ENCODE results near the gene LMNTD1. TPM values are rescaled to one million over a fixed set of nuclear protein-coding genes. Genes with fewer than 3 reads are reported as not detected.

LMNTD1 gene
- total RNA-seq, 1 donor from 2014 or later: not detected

- Histone ChIP-seq H3K4me2 (ENCODE audit: low read length) (no peak overlapping the region), H3K9me3 (ENCODE audit: insufficient read depth, low read depth, low read length) (no peaks in the 10 kb centered on the region), H4K20me1 (ENCODE audit: insufficient read depth, low read length) (no peaks in the 10 kb centered on the region), H3K27ac (ENCODE audit: low read depth, low read length) (no peak overlapping the region), H3K4me1 (ENCODE audit: insufficient read depth, low read length) (peaks cover 4% of the 10 kb centered on the region), H3K4me3 (ENCODE audit: insufficient read depth, low read depth, low read length) (no peak overlapping the region), H2AFZ (ENCODE audit: low read depth, low read length) (no peak overlapping the region), H3K79me2 (ENCODE audit: insufficient read depth, low read length) (no peaks in the 10 kb centered on the region), H3K27me3 (ENCODE audit: insufficient read depth, low read length) (no peaks in the 10 kb centered on the region), H3K9ac (ENCODE audit: low read length) (no peak overlapping the region), H3K36me3 (ENCODE audit: insufficient read depth, low read length) (no peaks in the 10 kb centered on the region)
- Mint-ChIP-seq H3K27me3 (ENCODE audit: low read depth, unreplicated experiment) (no peaks in the 10 kb centered on the region), H3K4me1 (ENCODE audit: low read depth, unreplicated experiment) (peaks cover 13% of the 10 kb centered on the region), H3K4me3 (ENCODE audit: unreplicated experiment) (no peak overlapping the region), H3K36me3 (ENCODE audit: low read depth, unreplicated experiment) (no peaks in the 10 kb centered on the region), H3K9me3 (ENCODE audit: unreplicated experiment) (no peaks in the 10 kb centered on the region), H3K27ac (ENCODE audit: unreplicated experiment) (no peak overlapping the region)
- DNase-seq (ENCODE audit: low read depth): no peak
- no peak for FAIRE-seq
- TF ChIP-seq CTCF (IDR thresholded peaks at IDR 0.05; ENCODE audit: insufficient read depth, low read depth, low read length): no peak
- TF ChIP-seq EZH2 (IDR thresholded peaks at IDR 0.05; ENCODE audit: insufficient read depth, low read length): no peak
Observed at GRCh38 chr12:25459541-25459951, 93.5 kb downstream of the LMNTD1 start.

- no peak overlapping the region for H3K4me3 Mint-ChIP-seq (ENCODE audit: unreplicated experiment)
- H3K4me2 ChIP-seq (ENCODE audit: low read length): peak overlapping the region; percentile 71
Observed at GRCh38 chr12:25458047-25458552, 95.0 kb downstream of the LMNTD1 start.

GRCh38 chr12:25456474-25456873 is 96.6 kb downstream of the LMNTD1 start:
- Histone ChIP-seq H3K4me1 (ENCODE audit: insufficient read depth, low read length) (peaks cover 4% of the 10 kb centered on the region), H3K79me2 (ENCODE audit: insufficient read depth, low read length) (no peaks in the 10 kb centered on the region), H3K27ac (ENCODE audit: low read depth, low read length) (no peak overlapping the region), H3K4me2 (ENCODE audit: low read length) (no peak overlapping the region), H4K20me1 (ENCODE audit: insufficient read depth, low read length) (no peaks in the 10 kb centered on the region), H3K36me3 (ENCODE audit: insufficient read depth, low read length) (no peaks in the 10 kb centered on the region), H3K4me3 (ENCODE audit: insufficient read depth, low read depth, low read length) (no peak overlapping the region), H2AFZ (ENCODE audit: low read depth, low read length) (no peak overlapping the region), H3K27me3 (ENCODE audit: insufficient read depth, low read length) (no peaks in the 10 kb centered on the region), H3K9me3 (ENCODE audit: insufficient read depth, low read depth, low read length) (no peaks in the 10 kb centered on the region), H3K9ac (ENCODE audit: low read length) (no peak overlapping the region)
- Mint-ChIP-seq H3K27ac (ENCODE audit: unreplicated experiment) (no peak overlapping the region), H3K4me1 (ENCODE audit: low read depth, unreplicated experiment) (peaks cover 13% of the 10 kb centered on the region), H3K27me3 (ENCODE audit: low read depth, unreplicated experiment) (no peaks in the 10 kb centered on the region), H3K9me3 (ENCODE audit: unreplicated experiment) (no peaks in the 10 kb centered on the region), H3K36me3 (ENCODE audit: low read depth, unreplicated experiment) (no peaks in the 10 kb centered on the region), H3K4me3 (ENCODE audit: unreplicated experiment) (no peak overlapping the region)
- TF ChIP-seq EZH2 (IDR thresholded peaks at IDR 0.05; ENCODE audit: insufficient read depth, low read length): no peak
- no peak for TF ChIP-seq CTCF (IDR thresholded peaks at IDR 0.05; ENCODE audit: insufficient read depth, low read depth, low read length)
- no peak for FAIRE-seq
- no peak for DNase-seq (ENCODE audit: low read depth)

More at GRCh38 chr12:25458047-25458552, 95.0 kb downstream of the LMNTD1 start:
- no peaks in the 10 kb centered on the region for H3K27me3 ChIP-seq (ENCODE audit: insufficient read depth, low read length)
- H3K36me3 ChIP-seq (ENCODE audit: insufficient read depth, low read length): no peaks in the 10 kb centered on the region
- H3K9me3 ChIP-seq (ENCODE audit: insufficient read depth, low read depth, low read length): no peaks in the 10 kb centered on the region
- DNase-seq (ENCODE audit: low read depth) (peak; percentile 93), FAIRE-seq (peak; percentile 99)
- H3K9ac ChIP-seq (ENCODE audit: low read length): peak overlapping the region; percentile 21
- H3K4me3 ChIP-seq (ENCODE audit: insufficient read depth, low read depth, low read length): peak overlapping the region; percentile 8
- H3K79me2 ChIP-seq (ENCODE audit: insufficient read depth, low read length): no peaks in the 10 kb centered on the region
- H3K27ac Mint-ChIP-seq (ENCODE audit: unreplicated experiment): no peak overlapping the region
- no peaks in the 10 kb centered on the region for H3K36me3 Mint-ChIP-seq (ENCODE audit: low read depth, unreplicated experiment)
- H3K27ac ChIP-seq (ENCODE audit: low read depth, low read length): peak overlapping the region; percentile 37
- no peaks in the 10 kb centered on the region for H3K27me3 Mint-ChIP-seq (ENCODE audit: low read depth, unreplicated experiment)
- TF ChIP-seq EZH2 (IDR thresholded peaks at IDR 0.05; ENCODE audit: insufficient read depth, low read length): no peak
- H2AFZ ChIP-seq (ENCODE audit: low read depth, low read length): no peak overlapping the region
- H3K9me3 Mint-ChIP-seq (ENCODE audit: unreplicated experiment): no peaks in the 10 kb centered on the region
- peaks cover 13% of the 10 kb centered on the region for H3K4me1 Mint-ChIP-seq (ENCODE audit: low read depth, unreplicated experiment)
- no peaks in the 10 kb centered on the region for H4K20me1 ChIP-seq (ENCODE audit: insufficient read depth, low read length)
- H3K4me1 ChIP-seq (ENCODE audit: insufficient read depth, low read length): peaks cover 4% of the 10 kb centered on the region
